Astrocyte (in vitro differentiated cells and primary cell): Measurements from ENCODE around the gene HAP1. TPM values are rescaled to one million over a fixed set of nuclear protein-coding genes. Genes with fewer than 3 reads are reported as not detected.

Source experiments
- DNase-seq: peaks from one replicate; pipeline ENCODE4 v3.0.0-alpha.2; 2010; ENCODE audit warnings: low read depth
- FAIRE-seq: peaks from 2 replicates; lab custom pipeline; 2011; peaks lifted over from hg19 to GRCh38; lab: Jason Lieb, UNC
- H2AFZ ChIP-seq: 2 replicates; pipeline ENCODE4 v1.6.0; 2012; ENCODE audit warnings: low read depth, low read length, inconsistent platforms
- H3K27ac ChIP-seq: 2 replicates; pipeline ENCODE4 v1.5.1; 2011; ENCODE audit warnings: low read depth, low read length, inconsistent platforms
- H3K27me3 ChIP-seq: 2 replicates; pipeline ENCODE4 v1.6.0; 2011; ENCODE audit warnings: low read length, inconsistent platforms; ENCODE audit not compliant: insufficient read depth
- H3K36me3 ChIP-seq: 2 replicates; pipeline ENCODE4 v1.5.1; 2011; ENCODE audit warnings: low read length, inconsistent platforms; ENCODE audit not compliant: insufficient read depth
- H3K4me1 ChIP-seq: 2 replicates; pipeline ENCODE4 v1.5.1; 2011; ENCODE audit warnings: low read length, inconsistent platforms; ENCODE audit not compliant: insufficient read depth
- H3K4me2 ChIP-seq: 2 replicates; pipeline ENCODE4 v1.6.0; 2012; ENCODE audit warnings: low read length, inconsistent platforms
- H3K4me3 ChIP-seq: 2 replicates; pipeline ENCODE4 v1.5.1; 2011; ENCODE audit warnings: low read depth, mild to moderate bottlenecking, low read length, inconsistent platforms; ENCODE audit not compliant: insufficient read depth
- H3K79me2 ChIP-seq: 2 replicates; pipeline ENCODE4 v1.6.0; 2012; ENCODE audit warnings: mild to moderate bottlenecking, low read length, inconsistent platforms; ENCODE audit not compliant: insufficient read depth
- H3K9ac ChIP-seq: 2 replicates; pipeline ENCODE4 v1.6.0; 2012; ENCODE audit warnings: mild to moderate bottlenecking, low read length, inconsistent platforms
- H3K9me3 ChIP-seq: 2 replicates; pipeline ENCODE4 v1.5.1; 2012; ENCODE audit warnings: low read depth, mild to moderate bottlenecking, low read length, inconsistent platforms; ENCODE audit not compliant: insufficient read depth
- H4K20me1 ChIP-seq: 2 replicates; pipeline ENCODE4 v1.6.0; 2012; ENCODE audit warnings: low read length, inconsistent platforms; ENCODE audit not compliant: insufficient read depth
- H3K27ac Mint-ChIP-seq: one replicate; pipeline ENCODE4 v1.8.0; 2021; ENCODE audit warnings: mild to moderate bottlenecking, mixed read lengths; ENCODE audit not compliant: unreplicated experiment
- H3K27me3 Mint-ChIP-seq: one replicate; pipeline ENCODE4 v1.8.0; 2021; ENCODE audit warnings: low read depth, mixed read lengths; ENCODE audit not compliant: unreplicated experiment
- H3K36me3 Mint-ChIP-seq: one replicate; pipeline ENCODE4 v1.8.0; 2021; ENCODE audit warnings: low read depth, mixed read lengths; ENCODE audit not compliant: unreplicated experiment
- H3K4me1 Mint-ChIP-seq: one replicate; pipeline ENCODE4 v1.8.0; 2021; ENCODE audit warnings: low read depth, mixed read lengths; ENCODE audit not compliant: unreplicated experiment
- H3K4me3 Mint-ChIP-seq: one replicate; pipeline ENCODE4 v1.8.0; 2021; ENCODE audit warnings: mild to moderate bottlenecking, moderate library complexity, mixed read lengths; ENCODE audit not compliant: unreplicated experiment
- H3K9me3 Mint-ChIP-seq: one replicate; pipeline ENCODE4 v1.8.0; 2021; ENCODE audit warnings: mild to moderate bottlenecking, mixed read lengths; ENCODE audit not compliant: unreplicated experiment
- CTCF ChIP-seq: IDR thresholded peaks from 2 replicates; pipeline ENCODE4 v1.5.1; 2011; ENCODE audit warnings: low read depth, mild to moderate bottlenecking, inconsistent platforms, low read length, moderate library complexity; ENCODE audit not compliant: insufficient read depth
- EZH2 ChIP-seq: IDR thresholded peaks from 2 replicates; pipeline ENCODE4 v1.6.1; 2012; ENCODE audit warnings: mild to moderate bottlenecking, low read length, inconsistent platforms; ENCODE audit not compliant: insufficient read depth
- total RNA-seq: library from RNA; stranded (reverse); gene quantifications from 2 replicates; pipeline ENCODE4 v1.2.1, GENCODE V29; 2021

Gene HAP1
- total RNA-seq, 1 donor from 2014 or later, result 0.52 TPM

GRCh38 chr17:41691031-41691777 lies 43.2 kb downstream of the HAP1 start:
- Histone ChIP-seq H3K4me3 (peak overlapping the region; percentile 35), H3K27me3 (no peaks in the 10 kb centered on the region), H3K9me3 (no peaks in the 10 kb centered on the region), H2AFZ (no peak overlapping the region), H3K4me1 (peaks cover 23% of the 10 kb centered on the region), H3K9ac (peak overlapping the region; percentile 100), H3K36me3 (peaks cover 34% of the 10 kb centered on the region), H3K4me2 (peak overlapping the region; percentile 97), H3K27ac (peak overlapping the region; percentile 45), H3K79me2 (peaks cover 31% of the 10 kb centered on the region), H4K20me1 (peaks cover 52% of the 10 kb centered on the region)
- H3K27me3 Mint-ChIP-seq, result no peaks in the 10 kb centered on the region
- no peaks in the 10 kb centered on the region for H3K9me3 Mint-ChIP-seq
- DNase-seq (no peak), FAIRE-seq (no peak)
- H3K4me1 Mint-ChIP-seq, result peaks cover 14% of the 10 kb centered on the region
- TF ChIP-seq CTCF (no peak), EZH2 (no peak)
- H3K27ac Mint-ChIP-seq, result peak overlapping the region; percentile 96
- peak overlapping the region; percentile 90 for H3K4me3 Mint-ChIP-seq
- H3K36me3 Mint-ChIP-seq, result peaks cover 25% of the 10 kb centered on the region

GRCh38 chr17:41690497-41690896 lies 43.9 kb downstream of the HAP1 start:
- Histone ChIP-seq H3K27me3 (no peaks in the 10 kb centered on the region), H4K20me1 (peaks cover 50% of the 10 kb centered on the region), H3K9ac (peak overlapping the region; percentile 100), H3K9me3 (no peaks in the 10 kb centered on the region), H3K36me3 (peaks cover 34% of the 10 kb centered on the region), H3K79me2 (peaks cover 31% of the 10 kb centered on the region), H3K4me2 (peak overlapping the region; percentile 97), H3K4me1 (peaks cover 23% of the 10 kb centered on the region), H2AFZ (no peak overlapping the region), H3K27ac (peak overlapping the region; percentile 100), H3K4me3 (peak overlapping the region; percentile 99)
- Mint-ChIP-seq H3K27me3 (no peaks in the 10 kb centered on the region), H3K27ac (peak overlapping the region; percentile 96), H3K36me3 (peaks cover 25% of the 10 kb centered on the region), H3K4me1 (peaks cover 14% of the 10 kb centered on the region), H3K4me3 (peak overlapping the region; percentile 90), H3K9me3 (peaks cover 2% of the 10 kb centered on the region)
- TF ChIP-seq CTCF, result no peak
- TF ChIP-seq EZH2, result no peak
- no peak for DNase-seq
- FAIRE-seq, result no peak
